ENCODE measurements around the gene LGI2. TPM values are rescaled to one million over a fixed set of nuclear protein-coding genes. Genes with fewer than 3 reads are reported as not detected.
"Not testable (repeated sequence)": the region's sequence is repeated elsewhere in the genome, so short reads cannot be mapped to it uniquely, and the experiment has no call there.

The LGI2 gene
- total RNA-seq, 1 experiment from 2014 or later = not detected

DNA sequence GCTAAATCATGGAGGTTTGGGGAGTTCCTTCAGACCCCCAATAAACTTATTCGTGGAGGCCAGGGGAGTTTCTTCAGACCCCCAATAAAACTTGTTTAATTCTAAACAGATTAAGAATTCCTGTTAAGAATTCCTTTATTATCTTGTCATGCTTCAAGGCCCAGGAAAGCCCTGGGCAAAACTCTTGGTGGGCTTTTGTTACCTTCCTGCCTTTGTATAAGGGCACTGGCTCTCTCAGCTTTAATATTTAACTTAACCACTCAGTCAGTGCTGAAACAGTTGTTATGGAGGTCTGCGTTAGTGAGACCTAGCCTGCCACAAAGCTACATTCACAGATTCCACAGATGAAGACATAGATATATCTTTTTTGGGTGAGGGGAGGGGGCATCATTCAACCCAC lies 29.0 kb upstream of the LGI2 start:
- Mint-ChIP-seq H3K9me3 (ENCODE audit: unreplicated experiment) (no peaks in the 10 kb centered on the region), H3K27ac (ENCODE audit: low read depth, unreplicated experiment) (no peak overlapping the region), H3K4me1 (ENCODE audit: insufficient read depth, unreplicated experiment) (no peaks in the 10 kb centered on the region), H3K4me3 (ENCODE audit: unreplicated experiment) (no peak overlapping the region), H3K27me3 (ENCODE audit: insufficient read depth, unreplicated experiment) (peaks cover 3% of the 10 kb centered on the region), H3K36me3 (ENCODE audit: insufficient read depth, unreplicated experiment) (no peaks in the 10 kb centered on the region)
- intact Hi-C loops (cut with micrococcal nuclease) = no loop called here
- ChIA-PET POLR2A (no interaction called here), CTCF (interaction anchor here (0.6 to 0.9 kb wide), 2 partner anchors 41 to 81 kb away, joined by 3 read pairs; no protein-coding TSS in a partner anchor)
- BruUV-seq (replicated peaks) = no TSS peak
- DNase-seq (ENCODE audit: unreplicated experiment) = no peak
- TF ChIP-seq, protein P1, sequence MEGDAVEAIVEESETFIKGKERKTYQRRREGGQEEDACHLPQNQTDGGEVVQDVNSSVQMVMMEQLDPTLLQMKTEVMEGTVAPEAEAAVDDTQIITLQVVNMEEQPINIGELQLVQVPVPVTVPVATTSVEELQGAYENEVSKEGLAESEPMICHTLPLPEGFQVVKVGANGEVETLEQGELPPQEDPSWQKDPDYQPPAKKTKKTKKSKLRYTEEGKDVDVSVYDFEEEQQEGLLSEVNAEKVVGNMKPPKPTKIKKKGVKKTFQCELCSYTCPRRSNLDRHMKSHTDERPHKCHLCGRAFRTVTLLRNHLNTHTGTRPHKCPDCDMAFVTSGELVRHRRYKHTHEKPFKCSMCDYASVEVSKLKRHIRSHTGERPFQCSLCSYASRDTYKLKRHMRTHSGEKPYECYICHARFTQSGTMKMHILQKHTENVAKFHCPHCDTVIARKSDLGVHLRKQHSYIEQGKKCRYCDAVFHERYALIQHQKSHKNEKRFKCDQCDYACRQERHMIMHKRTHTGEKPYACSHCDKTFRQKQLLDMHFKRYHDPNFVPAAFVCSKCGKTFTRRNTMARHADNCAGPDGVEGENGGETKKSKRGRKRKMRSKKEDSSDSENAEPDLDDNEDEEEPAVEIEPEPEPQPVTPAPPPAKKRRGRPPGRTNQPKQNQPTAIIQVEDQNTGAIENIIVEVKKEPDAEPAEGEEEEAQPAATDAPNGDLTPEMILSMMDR (IDR thresholded peaks at IDR 0.05; ENCODE audit: unreplicated experiment) = no peak

DNA sequence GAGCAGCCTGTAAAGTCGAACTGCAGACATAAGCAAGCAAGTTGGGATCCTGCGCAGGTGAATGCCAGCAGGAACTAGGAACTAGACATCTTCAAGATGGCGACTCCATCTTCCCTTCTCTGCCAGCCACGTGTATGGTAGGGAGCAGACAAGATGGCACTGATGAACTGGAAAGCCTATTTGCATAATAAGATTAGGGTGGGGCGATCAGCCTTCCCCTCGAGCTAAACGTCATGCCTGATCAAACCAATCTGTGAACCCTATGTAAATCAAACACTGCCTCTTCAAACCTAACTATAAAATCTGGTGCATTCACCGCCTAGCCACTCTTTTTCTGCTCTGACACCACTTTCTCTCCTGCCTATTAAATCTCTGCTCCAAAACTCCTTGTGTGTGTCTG lies 28.1 kb upstream of the LGI2 start:
- ChIA-PET CTCF (no interaction called here), POLR2A (interaction anchor here (0.6 kb wide), 1 partner anchor 585 kb away, joined by 3 read pairs; no protein-coding TSS in a partner anchor)
- intact Hi-C loops (cut with micrococcal nuclease) = no loop called here
- Mint-ChIP-seq H3K4me1 (ENCODE audit: insufficient read depth, unreplicated experiment) (no peaks in the 10 kb centered on the region), H3K27me3 (ENCODE audit: insufficient read depth, unreplicated experiment) (peaks cover 11% of the 10 kb centered on the region), H3K9me3 (ENCODE audit: unreplicated experiment) (no peaks in the 10 kb centered on the region), H3K4me3 (ENCODE audit: unreplicated experiment) (no peak overlapping the region), H3K27ac (ENCODE audit: low read depth, unreplicated experiment) (no peak overlapping the region), H3K36me3 (ENCODE audit: insufficient read depth, unreplicated experiment) (no peaks in the 10 kb centered on the region)
- no TSS peak for BruUV-seq (replicated peaks)
- TF ChIP-seq, protein P1 (IDR thresholded peaks at IDR 0.05; ENCODE audit: unreplicated experiment) = no peak
- no peak for DNase-seq (ENCODE audit: unreplicated experiment)

DNA sequence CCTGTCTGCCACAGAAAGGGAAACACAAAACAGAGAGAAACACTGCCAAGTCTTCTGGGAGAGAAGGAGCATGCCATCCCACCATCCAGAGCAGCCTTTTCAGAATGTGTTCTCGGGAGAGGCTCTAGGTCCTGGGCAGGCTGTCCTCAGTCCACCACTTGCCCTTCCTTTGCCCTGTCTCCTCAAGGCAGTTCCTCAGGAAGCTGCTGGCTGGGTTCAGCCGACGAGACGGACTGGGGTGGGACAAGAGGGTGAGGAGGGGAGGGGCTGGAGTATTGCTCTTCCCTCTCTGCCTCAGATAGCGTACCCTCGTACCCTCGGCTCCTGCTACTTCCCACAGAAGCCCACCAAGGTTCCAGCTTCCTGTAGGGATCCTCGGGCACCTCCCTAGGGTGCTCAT lies 26.6 kb upstream of the LGI2 start:
- ChIA-PET POLR2A (no interaction called here), CTCF (interaction anchor here (1.2 kb wide), 1 partner anchor 12 kb away, joined by 3 read pairs; no protein-coding TSS in a partner anchor)
- TF ChIP-seq, protein P1 (IDR thresholded peaks at IDR 0.05; ENCODE audit: unreplicated experiment) = no peak
- Mint-ChIP-seq H3K27ac (ENCODE audit: low read depth, unreplicated experiment) (no peak overlapping the region), H3K27me3 (ENCODE audit: insufficient read depth, unreplicated experiment) (peaks cover 11% of the 10 kb centered on the region), H3K4me3 (ENCODE audit: unreplicated experiment) (no peak overlapping the region), H3K36me3 (ENCODE audit: insufficient read depth, unreplicated experiment) (no peaks in the 10 kb centered on the region), H3K4me1 (ENCODE audit: insufficient read depth, unreplicated experiment) (no peaks in the 10 kb centered on the region), H3K9me3 (ENCODE audit: unreplicated experiment) (no peaks in the 10 kb centered on the region)
- BruUV-seq (replicated peaks) = no TSS peak
- DNase-seq (ENCODE audit: unreplicated experiment) = no peak
- intact Hi-C loops (cut with micrococcal nuclease) = no loop called here

DNA sequence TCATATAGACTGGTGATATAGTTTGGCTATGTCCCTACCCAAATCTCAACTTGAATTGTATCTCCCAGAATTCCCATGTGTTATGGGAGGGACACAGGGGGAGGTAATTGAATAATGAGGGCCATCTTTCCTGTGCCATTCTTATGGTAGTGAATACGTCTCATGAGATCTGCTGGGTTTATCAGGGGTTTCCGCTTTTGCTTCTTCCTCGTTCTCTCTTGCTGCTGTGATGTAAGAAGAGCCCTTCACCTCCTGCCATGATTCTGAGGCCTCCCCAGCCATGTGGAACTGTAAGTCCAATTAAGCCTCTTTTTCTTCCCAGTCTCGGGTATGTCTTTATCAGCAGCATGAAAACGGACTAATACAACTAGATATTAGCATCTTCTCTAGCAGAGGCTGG lies 21.3 kb upstream of the LGI2 start:
- DNase-seq (ENCODE audit: unreplicated experiment); H3K4me3 Mint-ChIP-seq (ENCODE audit: unreplicated experiment); CTCF ChIA-PET; H3K9me3 Mint-ChIP-seq (ENCODE audit: unreplicated experiment); intact Hi-C loops (cut with micrococcal nuclease); POLR2A ChIA-PET; H3K4me1 Mint-ChIP-seq (ENCODE audit: insufficient read depth, unreplicated experiment); H3K27ac Mint-ChIP-seq (ENCODE audit: low read depth, unreplicated experiment); H3K36me3 Mint-ChIP-seq (ENCODE audit: insufficient read depth, unreplicated experiment); BruUV-seq (replicated peaks): not testable (repeated sequence)
- H3K27me3 Mint-ChIP-seq (ENCODE audit: insufficient read depth, unreplicated experiment) = peaks cover 12% of the 10 kb centered on the region

DNA sequence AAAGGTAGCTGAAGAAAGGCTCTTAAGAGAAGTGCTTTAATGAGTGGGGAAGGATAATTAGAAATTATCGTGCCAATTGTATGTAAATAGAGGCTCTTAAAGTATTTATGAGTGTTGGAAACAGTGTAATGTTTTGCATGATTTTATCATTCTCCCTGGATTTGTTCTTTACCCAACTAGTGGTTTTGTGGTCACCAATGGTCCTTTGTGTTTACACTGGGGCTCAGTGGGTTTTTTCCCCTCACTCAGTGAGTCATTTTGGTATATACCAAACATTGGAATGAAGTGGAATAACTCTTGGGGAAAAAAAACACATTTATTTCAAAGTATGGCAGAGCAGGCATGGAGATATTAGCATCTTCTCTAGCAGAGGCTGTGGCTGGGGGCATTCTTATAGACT lies 20.8 kb upstream of the LGI2 start:
- no peak for DNase-seq (ENCODE audit: unreplicated experiment)
- CTCF ChIA-PET = no interaction called here
- no TSS peak for BruUV-seq (replicated peaks)
- Mint-ChIP-seq H3K4me3 (ENCODE audit: unreplicated experiment) (no peak overlapping the region), H3K9me3 (ENCODE audit: unreplicated experiment) (no peaks in the 10 kb centered on the region), H3K36me3 (ENCODE audit: insufficient read depth, unreplicated experiment) (no peaks in the 10 kb centered on the region), H3K27me3 (ENCODE audit: insufficient read depth, unreplicated experiment) (peaks cover 17% of the 10 kb centered on the region), H3K27ac (ENCODE audit: low read depth, unreplicated experiment) (no peak overlapping the region), H3K4me1 (ENCODE audit: insufficient read depth, unreplicated experiment) (no peaks in the 10 kb centered on the region)
- TF ChIP-seq, protein P1 (IDR thresholded peaks at IDR 0.05; ENCODE audit: unreplicated experiment) = no peak
- POLR2A ChIA-PET = no interaction called here
- intact Hi-C loops (cut with micrococcal nuclease) = no loop called here
